ENCODE results near the gene CFAP69. TPM values are rescaled to one million over a fixed set of nuclear protein-coding genes. Genes with fewer than 3 reads are reported as not detected.

Gene CFAP69
- polyA plus RNA-seq, 10 donors, result 2.2 to 6.4 (median 2.9) TPM

- DNase-seq, result no peak
Measured at GRCh38 chr7:90269163-90269562, 24.2 kb downstream of the CFAP69 start.

- DNase-seq, result no peak
Measured at GRCh38 chr7:90270431-90271178, 25.6 kb downstream of the CFAP69 start.

GRCh38 chr7:90271753-90272152, 26.8 kb downstream of the CFAP69 start:
- peak in 2 of 3 donors; percentile 1 to 56 for DNase-seq

GRCh38 chr7:90272242-90272641, 27.3 kb downstream of the CFAP69 start:
- DNase-seq, result no peak

GRCh38 chr7:90274161-90274560, 29.2 kb downstream of the CFAP69 start:
- no peak for DNase-seq

GRCh38 chr7:90276033-90276728, 31.2 kb downstream of the CFAP69 start:
- no peak for DNase-seq

GRCh38 chr7:90288154-90288553, 43.2 kb downstream of the CFAP69 start:
- no peak for DNase-seq

GRCh38 chr7:90290244-90291113, 45.5 kb downstream of the CFAP69 start:
- no peak for DNase-seq

- peak; percentile 8 to 24 (median 12) for DNase-seq
Measured at GRCh38 chr7:90298145-90299038, 53.4 kb downstream of the CFAP69 start.

GRCh38 chr7:90303241-90303640, 58.3 kb downstream of the CFAP69 start:
- DNase-seq, result no peak

GRCh38 chr7:90309872-90310271, 64.9 kb downstream of the CFAP69 start:
- DNase-seq, result no peak

- DNase-seq, result no peak
Measured at GRCh38 chr7:90311175-90311574, 66.2 kb downstream of the CFAP69 start.

- DNase-seq, result no peak
Measured at GRCh38 chr7:90312745-90313144, 67.8 kb downstream of the CFAP69 start.

GRCh38 chr7:90313907-90314306, 68.9 kb downstream of the CFAP69 start:
- no peak for DNase-seq

- DNase-seq, result no peak
Measured at GRCh38 chr7:90320014-90320413, 75.0 kb downstream of the CFAP69 start.

GRCh38 chr7:90320418-90320800, 75.4 kb downstream of the CFAP69 start:
- DNase-seq, result no peak

- DNase-seq, result peak in 1 of 3 donors; percentile 14
Measured at GRCh38 chr7:90320801-90321494, 76.0 kb downstream of the CFAP69 start, which contains the start of gene FAM237B. Gene FAM237B (minus strand): TSS chr7:90321304. CDS start chr7:90319748, 1,556 bp downstream.

GRCh38 chr7:90322837-90323236, 77.9 kb downstream of the CFAP69 start:
- no peak for DNase-seq

GRCh38 chr7:90326500-90326899, 81.5 kb downstream of the CFAP69 start:
- DNase-seq, result no peak

GRCh38 chr7:90334193-90334843, 89.3 kb downstream of the CFAP69 start:
- no peak for DNase-seq
